Prostate gland (tissue), 2 donors: ENCODE data around the gene OAT.

Experiments used
- CTCF ChIP-seq, 4 experiments: fragments of 200-600 bp in 2 of 4; fragments of 450-650 bp in 2 of 4; sonication (generic) in 2 of 4; IDR thresholded peaks; 1 replicate in 3 of 4; 2 replicates in 1 of 4; pipeline ENCODE4 v1.5.1; 2016 to 2019; ENCODE audit warnings: antibody characterized with exemption in 4 of 4, mild to moderate bottlenecking in 2 of 4, moderate library complexity in 2 of 4
- POLR2A ChIP-seq: fragments of 450-650 bp; IDR thresholded peaks from one replicate; pipeline ENCODE4 v1.6.1; 2016; ENCODE audit warnings: antibody characterized with exemption, mild to moderate bottlenecking
- POLR2AphosphoS5 ChIP-seq: sonication (generic); formaldehyde crosslinking; IDR thresholded peaks from one replicate; pipeline ENCODE4 v1.6.1; 2017; ENCODE audit warnings: antibody characterized with exemption

GRCh38 chr10:124462348-124462695, 43.6 kb upstream of the OAT start:
- TF ChIP-seq CTCF (IDR thresholded peaks at IDR 0.05), result no peak
- no peak for TF ChIP-seq POLR2AphosphoS5
- TF ChIP-seq POLR2A, result no peak
